Colonic mucosa (tissue), 4 donors: ENCODE measurements around the gene OR14A2. TPM values are rescaled to one million over a fixed set of nuclear protein-coding genes. Genes with fewer than 3 reads are reported as not detected.
"Not testable (repeated sequence)": the region's sequence is repeated elsewhere in the genome, so short reads cannot be mapped to it uniquely, and the experiment has no call there.

ENCODE experiments used
- DNase-seq: peaks from one replicate; pipeline ENCODE4 v3.0.0-alpha.2; 2020
- H3K27ac ChIP-seq: fragments of 200-600 bp; one replicate; pipeline ENCODE4 v1.8.0; 2021
- H3K27me3 ChIP-seq: fragments of 200-600 bp; one replicate; pipeline ENCODE4 v1.8.0; 2021
- H3K36me3 ChIP-seq: fragments of 200-600 bp; one replicate; pipeline ENCODE4 v1.8.0; 2021
- H3K4me1 ChIP-seq: fragments of 200-600 bp; one replicate; pipeline ENCODE4 v1.8.0; 2021; ENCODE audit warnings: mild to moderate bottlenecking
- H3K4me3 ChIP-seq: fragments of 200-600 bp; one replicate; pipeline ENCODE4 v1.8.0; 2021
- H3K9ac ChIP-seq, 2 donors: one replicate each; pipeline ENCODE4 v1.7.0; 2013; ENCODE audit warnings: control low read depth in 2 of 2, low read depth in 2 of 2, low read length in 2 of 2
- H3K9me3 ChIP-seq: fragments of 200-600 bp; one replicate; pipeline ENCODE4 v1.8.0; 2021
- CTCF ChIP-seq: fragments of 200-600 bp; IDR thresholded peaks from one replicate; pipeline ENCODE4 v1.8.0; 2022; ENCODE audit warnings: antibody characterized with exemption, mild to moderate bottlenecking
- intact Hi-C: fragments of 100-400 bp; cut with DNase I; formaldehyde crosslinking; loops from one replicate; pipeline ENCODE4 v1.14.1; 2022
- total RNA-seq, 2 donors: library from RNA; stranded (reverse); fragmentation: NEBNext Ultra II Directional in 1 of 2; extraction: Animal tissue kit (Norgen Biotek cat#: 25700) in 1 of 2; gene quantifications; one replicate each; pipeline ENCODE4 v1.2.1, GENCODE V29; 2021
- donor health status: healthy.
- donor health status: DM: no; HTN: no; CAD: no.
- donor health status: DM: no; HTN: no; CAD: no.

Gene OR14A2
- total RNA-seq, 2 donors from 2014 or later, result not detected

- DNase-seq, result no peak
- H3K27ac ChIP-seq, result no peak overlapping the region
- H3K9me3 ChIP-seq, result no peaks in the 10 kb centered on the region
- H3K9ac ChIP-seq, result no peak overlapping the region
- H3K27me3 ChIP-seq, result no peaks in the 10 kb centered on the region
- no peak overlapping the region for H3K4me3 ChIP-seq
- H3K4me1 ChIP-seq, result no peaks in the 10 kb centered on the region
- intact Hi-C loops, result no loop called here
- H3K36me3 ChIP-seq, result no peaks in the 10 kb centered on the region
- TF ChIP-seq CTCF, result no peak
These were observed 26.7 kb downstream of the OR14A2 start for GRCh38 chr1:247721222-247721621.

GRCh38 chr1:247716546-247716945 is 31.4 kb downstream of the OR14A2 start, which contains the start of gene OR6F1:
TSS of gene OR6F1 (minus strand) at chr1:247716646. CDS start at chr1:247712755, 3,891 bp downstream.
- no peak for DNase-seq
- no peak within 1 kb of the TSS for H3K9ac ChIP-seq
- intact Hi-C loops, result no loop called here
- TF ChIP-seq CTCF, result no peak
- H3K9me3 ChIP-seq, result no peaks in the 10 kb centered on the region
- no peaks in the 10 kb centered on the region for H3K36me3 ChIP-seq
- H3K4me3 ChIP-seq, result no peak within 1 kb of the TSS
- H3K4me1 ChIP-seq, result no peaks in the 10 kb centered on the region
- no peak within 1 kb of the TSS for H3K27ac ChIP-seq
- H3K27me3 ChIP-seq, result no peaks in the 10 kb centered on the region

- DNase-seq, result no peak
- Histone ChIP-seq H3K27ac (no peak overlapping the region), H3K4me1 (no peaks in the 10 kb centered on the region), H3K27me3 (no peaks in the 10 kb centered on the region), H3K9ac (no peak overlapping the region), H3K4me3 (no peak overlapping the region), H3K9me3 (no peaks in the 10 kb centered on the region), H3K36me3 (no peaks in the 10 kb centered on the region)
- intact Hi-C loops, result no loop called here
- no peak for TF ChIP-seq CTCF
These were observed 34.2 kb downstream of the OR14A2 start for GRCh38 chr1:247713753-247714152.

GRCh38 chr1:247710681-247711080 is 37.3 kb downstream of the OR14A2 start:
- H3K27me3 ChIP-seq, H3K9ac ChIP-seq, DNase-seq, H3K36me3 ChIP-seq, intact Hi-C loops, H3K4me3 ChIP-seq, H3K27ac ChIP-seq, H3K9me3 ChIP-seq, H3K4me1 ChIP-seq: not testable (repeated sequence)

GRCh38 chr1:247701338-247701737 is 46.6 kb downstream of the OR14A2 start:
- Histone ChIP-seq H3K4me1 (no peaks in the 10 kb centered on the region), H3K27me3 (no peaks in the 10 kb centered on the region), H3K36me3 (no peaks in the 10 kb centered on the region), H3K9ac (no peak overlapping the region), H3K9me3 (no peaks in the 10 kb centered on the region), H3K27ac (no peak overlapping the region), H3K4me3 (no peak overlapping the region)
- TF ChIP-seq CTCF, result no peak
- intact Hi-C loops, result no loop called here
- DNase-seq, result no peak

GRCh38 chr1:247681288-247681897 is 66.5 kb downstream of the OR14A2 start:
- Histone ChIP-seq H3K4me1 (no peaks in the 10 kb centered on the region), H3K9me3 (no peaks in the 10 kb centered on the region), H3K4me3 (no peak overlapping the region), H3K27me3 (no peaks in the 10 kb centered on the region), H3K36me3 (no peaks in the 10 kb centered on the region), H3K27ac (no peak overlapping the region), H3K9ac (no peak overlapping the region)
- peak; percentile 65 for TF ChIP-seq CTCF
- peak; percentile 49 for DNase-seq
- intact Hi-C loops, result no loop called here
